ENCODE measurements around the gene WDR45.
A peak's percentile ranks its signal among the peaks of the same experiment; 100 is the strongest.

The WDR45 gene

GRCh38 chrX:49073601-49074575 lies 5.8 kb downstream of the WDR45 start, which contains the start of gene PRAF2:
Gene PRAF2 (minus strand): TSS chrX:49074002. CDS start chrX:49073987, 15 bp downstream.
- peak; percentile 91 to 94 for DNase-seq

GRCh38 chrX:49072712-49073095 lies 7.0 kb downstream of the WDR45 start:
- DNase-seq: no peak

GRCh38 chrX:49071877-49072711 lies 7.6 kb downstream of the WDR45 start:
- no peak for DNase-seq

GRCh38 chrX:49070988-49071387 lies 8.7 kb downstream of the WDR45 start:
- DNase-seq: no peak

GRCh38 chrX:49069038-49069437 lies 10.6 kb downstream of the WDR45 start:
- no peak for DNase-seq

- DNase-seq: no peak
These were observed 12.2 kb downstream of the WDR45 start for GRCh38 chrX:49067285-49068120.

- DNase-seq: no peak
These were observed 13.0 kb downstream of the WDR45 start for GRCh38 chrX:49066690-49067089.

- no peak for DNase-seq
These were observed 13.4 kb downstream of the WDR45 start for GRCh38 chrX:49066278-49066677.

- no peak for DNase-seq
These were observed 15.0 kb downstream of the WDR45 start for GRCh38 chrX:49064735-49065134.

- no peak for DNase-seq
These were observed 15.4 kb downstream of the WDR45 start for GRCh38 chrX:49064303-49064702.

- no peak for DNase-seq
These were observed 16.0 kb downstream of the WDR45 start for GRCh38 chrX:49063715-49064114.

GRCh38 chrX:49061916-49062315 lies 17.8 kb downstream of the WDR45 start:
- DNase-seq: no peak

- no peak for DNase-seq
These were observed 18.2 kb downstream of the WDR45 start for GRCh38 chrX:49061490-49061889.

- DNase-seq: no peak
These were observed 18.8 kb downstream of the WDR45 start for GRCh38 chrX:49060914-49061313.

GRCh38 chrX:49059681-49060085 lies 20.0 kb downstream of the WDR45 start:
- no peak for DNase-seq

GRCh38 chrX:49059201-49059600 lies 20.5 kb downstream of the WDR45 start:
- DNase-seq: no peak

- DNase-seq: no peak
These were observed 20.9 kb downstream of the WDR45 start, which contains the start of gene CCDC120 for GRCh38 chrX:49058794-49059193. Gene CCDC120 (plus strand): TSS chrX:49058999. CDS start chrX:49062042, 3,043 bp downstream.

- no peak for DNase-seq
These were observed 25.5 kb downstream of the WDR45 start for GRCh38 chrX:49054073-49054762.

GRCh38 chrX:49053223-49054072 lies 26.2 kb downstream of the WDR45 start:
- peak; percentile 74 to 75 for DNase-seq

- DNase-seq: no peak
These were observed 35.8 kb downstream of the WDR45 start for GRCh38 chrX:49043987-49044281.
